VCaP (cell line): ENCODE data around the gene MTCL1.

Experiments
- H3K27ac ChIP-seq: fragments of 450-650 bp; 2 replicates; pipeline ENCODE4 v1.5.1; 2017
- TF ChIP-seq, protein P1 (sequence below): fragments of 450-650 bp; conservative IDR thresholded peaks from 2 replicates; pipeline ENCODE4 v1.5.1; 2017; ENCODE audit warnings: mild to moderate bottlenecking, moderate library complexity

MTCL1 gene

GRCh38 chr18:8870528-8870927, 165.2 kb downstream of the MTCL1 start:
- no peak overlapping the region for H3K27ac ChIP-seq
- TF ChIP-seq, protein P1, sequence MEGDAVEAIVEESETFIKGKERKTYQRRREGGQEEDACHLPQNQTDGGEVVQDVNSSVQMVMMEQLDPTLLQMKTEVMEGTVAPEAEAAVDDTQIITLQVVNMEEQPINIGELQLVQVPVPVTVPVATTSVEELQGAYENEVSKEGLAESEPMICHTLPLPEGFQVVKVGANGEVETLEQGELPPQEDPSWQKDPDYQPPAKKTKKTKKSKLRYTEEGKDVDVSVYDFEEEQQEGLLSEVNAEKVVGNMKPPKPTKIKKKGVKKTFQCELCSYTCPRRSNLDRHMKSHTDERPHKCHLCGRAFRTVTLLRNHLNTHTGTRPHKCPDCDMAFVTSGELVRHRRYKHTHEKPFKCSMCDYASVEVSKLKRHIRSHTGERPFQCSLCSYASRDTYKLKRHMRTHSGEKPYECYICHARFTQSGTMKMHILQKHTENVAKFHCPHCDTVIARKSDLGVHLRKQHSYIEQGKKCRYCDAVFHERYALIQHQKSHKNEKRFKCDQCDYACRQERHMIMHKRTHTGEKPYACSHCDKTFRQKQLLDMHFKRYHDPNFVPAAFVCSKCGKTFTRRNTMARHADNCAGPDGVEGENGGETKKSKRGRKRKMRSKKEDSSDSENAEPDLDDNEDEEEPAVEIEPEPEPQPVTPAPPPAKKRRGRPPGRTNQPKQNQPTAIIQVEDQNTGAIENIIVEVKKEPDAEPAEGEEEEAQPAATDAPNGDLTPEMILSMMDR: no peak

- TF ChIP-seq, protein P1: no peak
Measured at GRCh38 chr18:8871489-8871888, 166.1 kb downstream of the MTCL1 start.

DNA sequence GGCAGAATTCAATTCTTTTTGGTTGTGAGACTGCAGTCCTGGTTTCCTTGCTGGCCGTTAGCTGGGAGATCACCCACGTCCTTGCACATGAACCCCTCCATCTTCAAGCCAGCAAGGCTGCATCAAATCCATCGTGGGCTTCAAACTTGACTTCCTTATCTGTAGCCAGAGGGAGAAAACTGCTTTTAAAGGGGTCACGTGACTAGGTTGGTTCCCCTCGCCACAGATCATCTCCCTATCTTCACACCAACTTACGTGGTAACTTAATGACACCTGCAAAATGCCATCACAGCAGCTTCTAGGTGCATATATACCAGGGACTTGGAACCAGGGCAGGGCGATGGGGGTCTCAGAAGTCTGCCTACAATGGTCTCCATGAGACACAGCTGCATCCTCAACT, 169.5 kb downstream of the MTCL1 start:
- H3K27ac ChIP-seq: no peak overlapping the region
- TF ChIP-seq, protein P1: no peak

More at GRCh38 chr18:8871489-8871888, 166.1 kb downstream of the MTCL1 start:
- H3K27ac ChIP-seq: no peak overlapping the region

- TF ChIP-seq, protein P1: no peak
- H3K27ac ChIP-seq: no peak overlapping the region
Measured at GRCh38 chr18:8876887-8877286, 171.5 kb downstream of the MTCL1 start.

DNA sequence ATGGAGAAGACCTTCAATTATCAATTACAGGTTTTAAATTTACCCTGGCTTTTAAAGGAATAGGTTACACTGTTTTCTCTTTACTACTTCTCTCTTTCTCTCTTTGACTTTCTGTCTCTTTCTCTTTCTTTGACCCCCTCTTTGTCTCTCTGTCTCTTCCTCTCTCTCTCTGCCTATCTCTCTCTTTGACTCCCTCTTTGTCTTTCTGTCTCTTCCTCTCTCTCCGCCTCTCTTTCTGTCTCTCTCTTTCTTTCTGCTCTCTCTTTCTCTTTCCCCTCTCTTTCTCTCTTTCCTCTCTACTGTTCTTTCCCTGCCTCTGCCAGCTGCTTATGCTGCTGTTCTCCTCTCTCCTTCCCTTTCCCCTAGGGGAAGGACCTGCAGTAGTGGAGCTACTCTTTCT, 175.7 kb downstream of the MTCL1 start:
- TF ChIP-seq, protein P1: no peak
- no peak overlapping the region for H3K27ac ChIP-seq
